Iris pigment epithelial cell (primary cell): ENCODE measurements around the gene NPL.

Experiments
- DNase-seq: peaks from one replicate; pipeline ENCODE4 v3.0.0-alpha.2; 2011; ENCODE audit warnings: low read depth

The NPL gene

DNA sequence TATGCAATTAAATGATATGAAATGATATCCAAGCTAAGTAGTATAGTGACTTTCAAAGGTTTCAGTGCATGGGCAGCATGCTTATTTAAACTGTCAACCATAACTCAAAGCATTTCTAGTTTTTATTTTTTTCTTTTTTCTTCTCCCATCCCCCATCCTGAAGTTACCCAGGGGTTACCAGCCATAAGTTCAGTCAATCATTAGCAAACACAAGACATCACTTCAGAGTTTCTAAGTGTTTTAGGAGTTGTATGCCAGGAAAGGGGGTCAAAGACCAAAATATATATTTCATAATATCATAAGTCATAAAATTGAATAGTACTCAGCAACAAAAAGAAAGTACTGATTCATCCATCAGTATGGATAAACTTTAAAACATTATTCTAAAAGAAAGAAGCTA, 78.3 kb downstream of the NPL start:
- no peak for DNase-seq

DNA sequence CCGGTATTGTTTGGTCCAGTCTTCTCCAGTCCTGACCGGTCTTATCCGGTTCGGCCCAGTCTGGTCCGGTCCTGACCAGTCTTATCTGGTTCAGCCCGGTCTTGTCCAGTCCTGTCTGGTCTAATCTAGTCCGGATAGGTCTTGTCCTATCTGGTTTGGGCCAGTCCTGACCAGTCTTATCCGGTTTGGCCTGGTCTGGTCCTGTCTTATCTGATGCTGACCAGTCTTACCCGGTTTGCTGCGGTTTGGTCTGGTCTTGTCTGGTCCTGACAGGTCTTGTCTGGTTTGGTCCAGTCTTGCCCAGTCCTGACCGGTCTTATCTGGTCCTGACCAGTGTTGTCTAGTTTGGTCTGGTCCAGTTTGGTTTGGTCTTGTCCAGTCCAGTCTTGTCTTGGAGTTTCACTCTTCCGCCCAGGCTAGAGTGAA, 79.7 kb downstream of the NPL start:
- DNase-seq: no peak

DNA sequence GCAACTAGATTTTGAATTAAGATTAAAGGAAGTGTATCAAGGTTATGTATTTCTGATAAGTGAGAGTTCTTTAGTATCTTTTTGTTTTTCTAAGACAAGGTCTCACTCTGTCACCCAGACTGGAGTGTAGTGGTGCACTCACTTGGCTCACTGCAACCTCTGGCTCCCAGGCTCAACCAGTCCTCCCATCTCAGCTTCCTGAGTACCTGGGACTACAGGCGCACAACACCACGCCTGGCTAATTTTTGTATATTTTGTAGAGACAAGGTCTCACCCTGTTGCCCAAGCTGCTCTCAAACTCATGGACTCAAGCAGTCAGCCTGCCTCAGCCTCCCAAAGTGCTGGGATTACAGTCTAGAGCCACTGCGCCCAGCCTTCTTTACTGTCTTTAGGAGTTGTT, 83.3 kb downstream of the NPL start:
- no peak for DNase-seq

DNA sequence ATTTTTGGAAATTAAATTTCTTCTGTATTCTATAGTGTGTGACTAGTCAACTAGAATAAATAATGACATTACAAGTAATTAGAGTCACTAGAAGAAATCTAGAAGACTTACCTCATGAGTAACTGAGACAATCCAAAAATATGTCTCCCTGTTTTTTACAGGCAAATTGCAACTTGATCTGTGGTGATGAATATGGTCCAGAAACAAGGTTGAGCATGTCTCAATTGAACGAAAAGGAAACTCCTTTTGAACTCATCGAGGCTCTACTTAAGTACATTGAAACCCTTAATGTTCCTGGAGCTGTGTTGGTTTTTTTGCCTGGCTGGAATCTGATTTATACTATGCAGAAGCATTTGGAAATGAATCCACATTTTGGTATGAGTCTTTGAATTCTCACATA, 86.3 kb downstream of the NPL start:
- no peak for DNase-seq

DNA sequence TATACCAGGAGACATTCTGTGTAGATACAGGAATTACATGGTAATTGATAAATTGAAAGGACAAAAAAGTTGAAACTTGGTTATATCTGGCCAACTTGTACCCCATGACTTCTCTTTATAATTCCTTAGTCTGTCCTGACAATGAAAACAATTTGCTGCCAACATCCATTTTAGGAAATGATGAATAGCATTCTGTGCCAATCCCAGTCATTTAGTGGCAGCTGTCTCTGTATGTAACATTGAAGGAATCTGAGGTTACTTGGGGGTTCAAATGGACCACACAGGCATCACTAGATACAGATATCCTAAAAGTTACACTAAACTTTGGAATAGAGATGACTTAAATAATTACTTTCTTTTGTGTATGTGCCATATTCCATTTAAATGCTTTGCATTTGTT, 87.8 kb downstream of the NPL start:
- DNase-seq: no peak

DNA sequence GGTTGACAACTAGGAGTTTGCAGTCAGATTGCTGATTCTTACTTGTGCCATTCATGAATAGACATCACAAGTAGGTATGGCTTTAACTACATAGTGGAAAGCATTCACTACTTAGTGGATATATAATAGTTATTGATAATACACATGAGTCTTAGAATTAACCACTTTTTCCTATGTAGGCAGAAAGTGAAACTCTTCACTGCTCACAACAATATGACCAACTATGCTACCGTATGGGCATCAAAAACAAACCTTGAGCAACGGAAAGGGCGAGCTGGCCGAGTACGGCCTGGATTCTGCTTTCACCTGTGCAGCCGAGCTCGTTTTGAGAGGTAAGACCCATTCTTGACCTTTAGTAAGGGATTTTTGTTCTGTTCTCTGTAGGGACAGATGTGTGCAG, 88.3 kb downstream of the NPL start:
- DNase-seq: no peak
